Brain pericyte (primary cell): ENCODE results near the gene ANKS1B.
"Not testable (repeated sequence)": the region's sequence is repeated elsewhere in the genome, so short reads cannot be mapped to it uniquely, and the experiment has no call there.

ENCODE experiments used
- DNase-seq: peaks from one replicate; pipeline ENCODE4 v3.0.0-alpha.2; 2012; ENCODE audit warnings: low read depth, low spot score

Gene ANKS1B

DNA sequence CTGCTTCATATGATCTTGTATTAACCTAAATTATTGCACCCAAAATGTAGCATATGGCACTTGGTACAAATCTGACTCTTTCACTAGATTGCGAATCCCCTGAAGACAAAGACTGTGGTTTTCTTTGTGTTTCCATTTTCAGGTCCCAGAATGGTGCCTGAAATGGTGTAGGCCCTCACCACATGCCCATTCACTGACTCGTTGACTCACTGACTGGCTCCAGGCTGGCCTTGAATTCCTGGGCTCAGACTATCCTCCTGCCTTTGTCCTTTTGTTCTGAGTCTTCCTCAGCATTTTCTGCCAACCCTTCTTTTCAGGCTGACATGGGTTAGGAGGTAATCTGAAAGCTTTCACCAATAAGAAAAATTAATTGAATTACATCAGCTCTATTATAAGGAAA is 705.8 kb downstream of the ANKS1B start:
- DNase-seq, result no peak

DNA sequence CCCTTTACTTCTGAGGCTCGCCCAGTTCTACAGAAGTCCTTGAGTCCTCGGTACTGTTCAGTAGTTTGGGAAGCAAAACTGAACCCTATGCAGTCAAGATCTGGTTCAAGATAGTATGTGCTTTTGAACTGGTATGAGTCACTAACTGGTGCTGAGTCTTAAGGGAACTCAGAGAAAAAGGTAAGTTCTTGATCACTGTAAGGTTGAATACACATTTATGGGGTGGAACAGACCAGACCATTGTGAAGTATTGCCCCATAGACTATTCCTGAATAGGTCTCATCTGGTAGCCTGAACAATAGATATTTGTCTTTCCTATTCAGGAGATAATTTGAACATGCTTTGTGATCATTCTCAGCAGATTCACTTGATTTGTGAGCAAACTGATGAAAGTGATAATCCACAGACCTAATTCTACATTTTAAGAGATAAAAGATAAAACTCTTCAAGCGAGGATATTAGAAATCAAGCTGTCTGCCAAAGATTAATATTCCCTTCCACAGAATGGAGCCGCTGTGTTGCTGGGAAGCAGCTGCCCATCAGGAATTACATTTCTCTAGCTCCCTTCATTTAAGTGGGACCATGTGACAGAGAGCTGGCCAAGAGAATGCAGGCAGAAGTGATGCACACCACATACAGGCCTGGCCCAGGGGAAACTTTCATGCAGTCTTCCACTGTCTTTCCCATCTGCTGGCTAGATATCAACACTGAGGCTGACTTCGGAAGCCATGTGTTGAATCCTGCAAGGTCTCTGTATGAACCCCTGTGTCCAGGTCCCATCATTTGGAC is 707.0 kb downstream of the ANKS1B start:
- DNase-seq, result no peak

- DNase-seq, result no peak
Observed at GRCh38 chr12:99271071-99271470, 713.7 kb downstream of the ANKS1B start.

DNA sequence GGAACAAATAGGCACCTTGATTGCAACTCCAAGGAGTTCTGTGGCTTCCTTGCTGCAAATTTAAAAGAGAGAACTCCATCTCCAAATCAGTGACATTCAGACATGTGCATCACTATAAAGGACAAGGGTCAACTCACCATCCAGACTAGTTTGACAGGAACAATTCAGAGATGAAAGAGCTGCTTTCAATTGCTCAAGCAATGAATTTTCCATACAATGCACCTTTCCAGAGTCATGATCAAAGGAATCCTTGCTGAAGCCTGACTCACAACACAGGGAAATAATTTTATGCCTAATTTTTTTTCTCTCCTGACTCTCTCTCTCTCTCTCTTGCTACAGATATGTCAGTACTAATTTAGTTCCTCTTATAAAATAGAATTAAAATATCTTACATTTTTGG is 717.7 kb downstream of the ANKS1B start:
- no peak for DNase-seq

DNA sequence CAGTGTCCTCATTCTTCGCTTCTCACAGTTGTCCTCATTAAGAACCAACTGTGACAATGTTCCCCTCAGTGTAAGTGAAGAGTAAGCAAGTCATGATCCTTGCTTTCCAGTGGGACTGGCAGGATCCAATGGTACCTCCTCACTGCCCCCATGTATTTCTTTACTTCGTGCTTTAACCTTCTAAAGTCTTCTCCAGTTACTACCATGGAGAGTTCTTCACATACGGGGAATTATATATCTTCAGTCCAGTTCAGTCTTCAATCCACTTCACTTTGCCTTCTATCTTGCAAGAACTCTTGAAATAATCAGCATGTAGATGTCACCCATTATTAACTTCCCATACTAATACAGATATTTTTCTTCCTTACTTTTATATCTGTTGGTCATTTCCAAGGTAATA is 719.1 kb downstream of the ANKS1B start:
- DNase-seq, result no peak

DNA sequence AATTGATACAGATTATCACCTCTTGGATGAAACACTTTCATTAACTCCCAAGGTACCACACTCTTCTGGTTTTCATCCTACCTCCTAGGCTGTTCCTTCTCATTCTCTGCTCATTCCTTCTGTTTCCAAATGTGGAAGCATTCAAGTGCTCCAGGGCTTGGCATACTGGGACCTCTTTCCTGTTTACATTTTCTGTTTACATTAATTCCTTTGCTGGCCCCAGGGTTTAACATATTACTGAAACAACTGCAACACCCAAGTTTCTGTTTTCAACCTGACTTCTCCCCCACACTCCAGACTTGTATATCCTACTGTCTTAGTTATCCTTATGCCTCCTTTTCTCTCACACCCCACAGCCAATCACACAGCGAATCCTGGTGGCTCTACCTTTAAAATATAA is 723.5 kb downstream of the ANKS1B start:
- no peak for DNase-seq

- DNase-seq, result no peak
Observed at GRCh38 chr12:99260456-99260996, 724.2 kb downstream of the ANKS1B start.

GRCh38 chr12:99259040-99259934 is 725.4 kb downstream of the ANKS1B start:
- DNase-seq, result no peak

- DNase-seq, result no peak
Observed at GRCh38 chr12:99257672-99258071, 727.1 kb downstream of the ANKS1B start.

GRCh38 chr12:99253068-99253467 is 731.7 kb downstream of the ANKS1B start:
- no peak for DNase-seq

- no peak for DNase-seq
Observed at GRCh38 chr12:99250091-99250490, 734.6 kb downstream of the ANKS1B start.

DNA sequence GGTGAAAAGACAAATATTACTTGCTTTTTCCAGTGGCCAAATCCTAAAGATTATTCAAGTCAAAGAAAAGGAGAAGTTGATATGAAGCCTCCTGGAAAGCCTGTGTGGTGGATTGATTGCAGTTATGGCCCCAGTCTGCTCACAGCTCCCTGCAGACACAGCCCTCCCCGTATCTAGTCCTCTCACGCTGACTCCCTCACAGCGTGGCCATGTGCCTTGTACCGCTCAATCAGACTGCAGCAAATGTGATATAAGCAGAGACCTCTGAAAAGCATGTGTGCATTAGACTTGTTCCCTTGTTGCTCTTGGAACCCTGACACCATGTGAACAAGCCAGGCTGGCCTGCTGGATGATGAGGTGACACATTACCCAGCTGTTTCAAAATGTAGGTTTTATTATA is 735.2 kb downstream of the ANKS1B start:
- no peak for DNase-seq

DNA sequence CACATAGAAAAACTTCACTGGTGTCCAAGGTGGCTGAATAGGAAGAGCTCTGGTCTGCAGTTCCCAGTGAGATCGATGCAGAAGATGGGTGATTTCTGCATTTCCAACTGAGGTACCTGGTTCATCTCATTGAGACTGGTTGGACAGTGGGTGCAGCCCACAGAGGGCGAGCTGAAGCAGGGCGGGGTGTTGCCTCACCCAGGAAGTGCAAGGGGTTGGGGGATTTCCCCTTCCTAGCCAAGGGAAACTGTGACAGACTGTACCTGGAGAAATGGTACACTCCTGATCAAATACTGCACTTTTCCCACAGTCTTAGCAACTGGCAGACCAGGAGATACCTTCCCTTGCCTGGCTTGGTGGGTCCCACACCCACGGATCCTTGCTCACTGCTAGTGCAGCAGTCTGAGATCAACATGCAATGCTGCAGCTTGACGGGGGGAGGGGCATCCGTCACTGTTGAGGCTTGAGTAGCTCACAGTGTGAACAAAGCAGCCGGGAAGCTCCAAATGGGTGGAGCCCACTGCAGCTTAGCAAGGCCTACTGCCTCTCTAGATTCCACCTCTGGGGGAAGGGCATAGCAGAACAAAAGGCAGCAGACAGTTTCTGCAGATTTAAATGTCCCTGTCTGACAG is 746.7 kb downstream of the ANKS1B start:
- not testable (repeated sequence) for DNase-seq

DNA sequence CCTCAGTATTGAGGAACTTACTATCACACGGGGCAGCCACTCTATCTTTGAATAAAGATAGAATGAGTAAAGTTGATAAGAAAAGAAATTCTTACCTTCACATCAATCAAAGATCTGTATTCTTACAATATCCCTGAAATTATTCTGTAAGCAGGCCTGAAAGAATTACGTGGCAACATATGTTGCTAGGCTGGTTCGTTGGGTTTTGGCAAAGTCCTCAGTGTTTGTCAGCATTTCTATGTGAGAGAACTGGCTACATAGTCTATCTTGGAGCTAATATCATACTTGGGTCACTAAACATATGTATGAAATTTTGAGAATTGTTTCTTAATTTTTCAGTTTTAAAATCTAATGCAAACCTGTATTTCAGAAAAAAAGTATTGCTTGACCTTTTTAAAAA is 749.4 kb downstream of the ANKS1B start:
- DNase-seq, result no peak

GRCh38 chr12:99234702-99235101 is 750.0 kb downstream of the ANKS1B start:
- DNase-seq, result no peak

DNA sequence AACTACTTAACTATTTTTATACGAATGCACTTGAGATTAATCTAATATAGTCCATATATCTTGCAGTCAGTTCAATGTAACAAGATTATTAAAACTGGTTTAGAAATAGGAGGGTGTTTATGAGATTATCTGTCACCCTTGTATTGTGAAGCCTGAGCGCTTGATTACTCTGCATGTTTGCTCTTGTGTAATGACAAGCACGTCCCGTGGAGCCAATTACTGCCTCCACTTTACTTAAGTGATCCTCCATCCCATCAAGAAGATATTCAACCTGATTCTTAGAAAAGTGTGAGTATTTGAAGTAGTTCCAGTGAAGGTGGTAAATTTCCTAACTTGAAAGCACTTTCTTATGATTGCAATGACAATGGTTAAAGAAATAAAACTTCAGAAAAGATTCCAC is 752.4 kb downstream of the ANKS1B start:
- no peak for DNase-seq

DNA sequence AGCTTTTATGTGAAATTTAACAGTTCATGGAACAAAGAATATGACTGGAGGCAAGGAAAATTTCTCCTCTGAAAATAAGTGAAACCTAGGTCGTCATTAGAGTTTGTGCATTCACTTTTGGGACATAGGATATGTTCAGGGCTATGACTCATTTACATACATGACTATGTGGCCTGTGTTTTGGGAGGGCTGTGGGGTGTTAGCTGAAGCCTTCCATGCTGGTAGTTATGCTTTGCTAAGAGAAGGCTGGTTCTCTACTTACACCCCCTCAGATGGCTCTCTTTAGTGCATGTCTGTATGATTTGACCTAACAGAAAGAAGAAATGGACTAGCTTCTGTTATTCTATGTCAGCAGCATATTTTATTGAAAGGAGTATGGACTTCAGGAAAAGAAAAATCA is 753.7 kb downstream of the ANKS1B start:
- DNase-seq, result no peak

GRCh38 chr12:99224237-99224636 is 760.5 kb downstream of the ANKS1B start:
- DNase-seq, result no peak

DNA sequence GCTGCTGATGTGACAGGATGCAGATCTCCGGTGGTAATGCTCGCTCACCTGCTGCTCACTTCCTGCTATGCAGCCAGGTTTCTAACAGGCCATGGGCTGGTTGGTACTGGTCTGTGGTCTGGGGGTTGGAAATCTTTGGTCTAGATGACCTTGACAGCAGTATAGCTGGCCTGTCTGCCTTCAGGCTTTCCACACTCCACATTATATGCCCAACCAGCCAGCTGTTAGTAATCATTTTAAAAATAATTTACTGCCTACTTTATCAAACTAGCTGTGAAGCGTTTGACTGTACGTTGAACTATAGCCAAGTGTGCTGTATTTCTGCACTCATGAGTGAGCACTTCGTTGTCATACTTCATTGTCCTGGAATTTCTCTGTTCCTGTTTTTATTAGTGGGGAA is 761.2 kb downstream of the ANKS1B start:
- DNase-seq, result no peak

DNA sequence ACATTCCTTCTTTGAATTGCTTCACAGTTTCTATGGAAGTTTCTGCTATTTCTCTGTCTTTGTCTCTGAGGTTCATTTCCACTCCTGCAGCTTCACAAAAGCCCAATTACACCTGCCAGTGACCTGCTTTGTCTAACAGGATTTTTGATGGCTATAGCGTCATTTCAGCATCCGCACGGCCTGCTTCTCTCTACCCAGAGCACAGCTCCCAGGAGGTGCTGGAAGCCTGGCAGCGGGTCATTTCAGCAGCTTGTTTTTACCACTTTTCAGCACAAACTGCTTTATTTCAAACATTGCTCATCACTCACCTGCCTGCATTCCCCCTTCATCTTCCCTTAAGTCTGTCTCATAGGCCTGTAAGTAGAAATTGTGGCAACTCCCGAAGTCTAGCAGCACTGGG is 771.7 kb downstream of the ANKS1B start:
- no peak for DNase-seq

DNA sequence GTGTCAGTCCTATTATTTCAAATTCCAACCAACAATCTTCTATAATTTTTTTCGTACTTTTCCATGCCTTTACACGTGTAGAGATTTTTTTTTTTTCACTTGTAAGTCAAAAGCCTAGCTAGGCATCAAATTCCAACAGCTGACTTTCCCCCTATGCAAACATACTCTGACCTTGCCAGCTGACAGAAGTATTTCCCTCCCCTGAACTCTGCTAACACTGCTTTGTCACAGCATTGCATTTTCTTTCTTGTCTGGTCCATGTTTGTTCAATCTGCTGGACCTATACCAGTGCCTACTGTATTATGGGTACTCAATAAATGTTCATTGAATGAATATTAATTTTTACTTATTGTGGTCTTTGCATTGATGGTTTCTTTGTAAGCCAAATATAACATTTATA is 772.5 kb downstream of the ANKS1B start:
- no peak for DNase-seq

DNA sequence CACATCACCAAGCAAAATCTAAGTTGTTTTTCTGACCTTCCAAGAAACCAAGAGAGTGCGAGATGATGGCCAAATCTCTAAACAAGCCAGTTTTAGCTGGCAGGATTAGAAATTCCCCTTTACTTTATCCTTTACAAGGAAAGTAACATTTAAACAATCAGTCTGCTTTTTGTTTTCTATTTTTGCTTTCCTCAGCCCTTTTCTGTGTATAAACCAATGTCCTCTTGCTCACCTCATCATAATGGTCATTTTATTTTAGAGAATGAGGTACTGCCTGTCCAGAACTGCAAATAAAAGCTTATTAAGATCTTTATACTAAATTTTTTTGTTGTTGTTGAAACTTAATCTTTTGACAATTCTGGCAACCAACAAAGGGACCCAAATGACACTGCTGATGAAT is 779.6 kb downstream of the ANKS1B start:
- DNase-seq, result no peak
